OCI-LY1 (cell line): ENCODE results near the gene RPL27.
"Not testable (repeated sequence)": the region's sequence is repeated elsewhere in the genome, so short reads cannot be mapped to it uniquely, and the experiment has no call there.

ENCODE experiments used
- H2AFZ ChIP-seq: fragments of 200-600 bp; sonication (generic), shearing (Covaris generic); 2 replicates; pipeline ENCODE4 v1.6.0; 2014; ENCODE audit warnings: antibody characterized with exemption, mild to moderate bottlenecking, low read length
- H3F3A ChIP-seq: fragments of 200-600 bp; sonication (generic), shearing (Covaris generic); 2 replicates; pipeline ENCODE4 v1.6.0; 2014; ENCODE audit warnings: mild to moderate bottlenecking, antibody characterized with exemption, low read length, moderate library complexity; ENCODE audit not compliant: insufficient read depth
- H3K27ac ChIP-seq: fragments of 200-600 bp; sonication (generic); 2 replicates; pipeline ENCODE4 v1.5.1; 2014; ENCODE audit warnings: low read length, mixed run types, mild to moderate bottlenecking, low read depth; ENCODE audit not compliant: poor library complexity, severe bottlenecking
- H3K27me3 ChIP-seq: fragments of 200-600 bp; sonication (generic); 2 replicates; pipeline ENCODE4 v1.6.0; 2014; ENCODE audit warnings: antibody characterized with exemption, mild to moderate bottlenecking, low read length, moderate library complexity; ENCODE audit not compliant: insufficient read depth
- H3K36me3 ChIP-seq: fragments of 200-600 bp; sonication (generic); 2 replicates; pipeline ENCODE4 v1.6.1; 2014; ENCODE audit warnings: mild to moderate bottlenecking, antibody characterized with exemption, low read length, moderate library complexity, mixed read lengths; ENCODE audit not compliant: insufficient read depth
- H3K4me1 ChIP-seq: fragments of 200-600 bp; sonication (generic); 2 replicates; pipeline ENCODE4 v1.5.1; 2014; ENCODE audit warnings: mild to moderate bottlenecking, low read length, moderate library complexity; ENCODE audit not compliant: insufficient read depth, severe bottlenecking
- H3K4me2 ChIP-seq: fragments of 200-600 bp; sonication (generic), shearing (Covaris generic); 2 replicates; pipeline ENCODE4 v1.6.1; 2014; ENCODE audit warnings: low read length
- H3K4me3 ChIP-seq: fragments of 200-600 bp; sonication (generic); 2 replicates; pipeline ENCODE4 v1.5.1; 2014; ENCODE audit warnings: low read length, low read depth, mild to moderate bottlenecking, mixed read lengths; ENCODE audit not compliant: poor library complexity, severe bottlenecking
- H3K79me2 ChIP-seq: fragments of 200-600 bp; shearing (Covaris generic); 2 replicates; pipeline ENCODE4 v1.6.1; 2016; ENCODE audit warnings: mixed run types, low read length, mixed read lengths; ENCODE audit not compliant: insufficient read depth
- H3K9ac ChIP-seq: fragments of 200-600 bp; sonication (generic), shearing (Covaris generic); 2 replicates; pipeline ENCODE4 v1.6.1; 2014; ENCODE audit warnings: mild to moderate bottlenecking, low read length, mixed read lengths
- H3K9me2 ChIP-seq: fragments of 200-600 bp; sonication (generic), shearing (Covaris generic); 2 replicates; pipeline ENCODE4 v1.6.1; 2014; ENCODE audit warnings: low read depth, mild to moderate bottlenecking, low read length, mixed read lengths
- H3K9me3 ChIP-seq: fragments of 200-600 bp; shearing (Covaris generic); 2 replicates; pipeline ENCODE4 v1.6.1; 2014; ENCODE audit warnings: low read length, mixed read lengths
- H4K20me1 ChIP-seq: fragments of 200-600 bp; sonication (generic), shearing (Covaris generic); 2 replicates; pipeline ENCODE4 v1.6.0; 2016; ENCODE audit warnings: mild to moderate bottlenecking, low read length; ENCODE audit not compliant: insufficient read depth
- EZH2 ChIP-seq: fragments of 200-600 bp; sonication (generic), shearing (Covaris generic); IDR thresholded peaks from 2 replicates; pipeline ENCODE4 v1.8.0; 2017; ENCODE audit warnings: borderline replicate concordance, mixed run types, mild to moderate bottlenecking, antibody characterized with exemption, low read length, moderate library complexity, mixed read lengths
- TF ChIP-seq, protein P1 (sequence below): fragments of 200-600 bp; sonication (generic), shearing (Covaris generic); IDR thresholded peaks from 2 replicates; pipeline ENCODE4 v1.5.1; 2017; ENCODE audit warnings: mild to moderate bottlenecking, antibody characterized with exemption, low read length, moderate library complexity, mixed read lengths

Gene RPL27

DNA sequence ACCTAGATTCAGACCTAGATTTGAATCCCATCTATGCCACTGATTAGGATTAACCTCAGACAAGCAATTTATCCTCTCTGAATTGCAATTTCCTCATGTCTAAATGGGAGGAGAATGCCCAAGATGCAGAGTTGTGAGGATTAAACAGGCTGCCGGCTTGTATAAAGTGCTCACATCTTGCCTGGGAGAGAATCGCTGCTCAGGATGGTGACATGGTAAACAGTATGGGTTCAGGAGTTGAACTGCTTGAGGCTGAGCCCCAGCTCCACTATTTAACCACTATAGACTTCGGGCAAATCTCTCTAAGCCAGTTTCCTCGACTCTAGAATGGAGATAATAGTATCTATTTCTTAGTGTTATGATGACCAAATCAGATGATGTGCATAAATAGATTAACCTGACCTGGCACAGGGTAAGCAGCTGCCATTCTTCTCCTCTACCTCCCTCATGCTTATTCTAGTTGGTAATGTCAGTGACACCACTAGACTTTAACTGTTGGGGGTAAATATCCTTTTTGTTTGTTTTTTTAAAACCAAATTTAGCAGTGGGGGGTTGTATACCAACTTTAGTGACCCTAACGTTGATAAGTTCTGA lies 732 bp upstream of the RPL27 start:
- H3K9ac ChIP-seq, result peak overlapping the region; percentile 61
- peak overlapping the region; percentile 60 for H3K27ac ChIP-seq
- H3K79me2 ChIP-seq, result peaks cover 20% of the 10 kb centered on the region
- H3K36me3 ChIP-seq, result peaks cover 59% of the 10 kb centered on the region
- TF ChIP-seq, protein P1, sequence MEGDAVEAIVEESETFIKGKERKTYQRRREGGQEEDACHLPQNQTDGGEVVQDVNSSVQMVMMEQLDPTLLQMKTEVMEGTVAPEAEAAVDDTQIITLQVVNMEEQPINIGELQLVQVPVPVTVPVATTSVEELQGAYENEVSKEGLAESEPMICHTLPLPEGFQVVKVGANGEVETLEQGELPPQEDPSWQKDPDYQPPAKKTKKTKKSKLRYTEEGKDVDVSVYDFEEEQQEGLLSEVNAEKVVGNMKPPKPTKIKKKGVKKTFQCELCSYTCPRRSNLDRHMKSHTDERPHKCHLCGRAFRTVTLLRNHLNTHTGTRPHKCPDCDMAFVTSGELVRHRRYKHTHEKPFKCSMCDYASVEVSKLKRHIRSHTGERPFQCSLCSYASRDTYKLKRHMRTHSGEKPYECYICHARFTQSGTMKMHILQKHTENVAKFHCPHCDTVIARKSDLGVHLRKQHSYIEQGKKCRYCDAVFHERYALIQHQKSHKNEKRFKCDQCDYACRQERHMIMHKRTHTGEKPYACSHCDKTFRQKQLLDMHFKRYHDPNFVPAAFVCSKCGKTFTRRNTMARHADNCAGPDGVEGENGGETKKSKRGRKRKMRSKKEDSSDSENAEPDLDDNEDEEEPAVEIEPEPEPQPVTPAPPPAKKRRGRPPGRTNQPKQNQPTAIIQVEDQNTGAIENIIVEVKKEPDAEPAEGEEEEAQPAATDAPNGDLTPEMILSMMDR, result no peak
- no peak for TF ChIP-seq EZH2
- H3F3A ChIP-seq, result peaks cover 1% of the 10 kb centered on the region; the same call in 1 of the 2 replicates
- peaks cover 25% of the 10 kb centered on the region for H3K4me1 ChIP-seq
- no peaks in the 10 kb centered on the region for H3K9me3 ChIP-seq
- H3K4me2 ChIP-seq, result peak overlapping the region; percentile 71
- H3K4me3 ChIP-seq, result peak overlapping the region; percentile 50
- H4K20me1 ChIP-seq, result no peaks in the 10 kb centered on the region
- H3K9me2 ChIP-seq, result no peaks in the 10 kb centered on the region
- peak overlapping the region; percentile 82; the same call in 1 of the 2 replicates for H2AFZ ChIP-seq
- no peaks in the 10 kb centered on the region for H3K27me3 ChIP-seq

DNA sequence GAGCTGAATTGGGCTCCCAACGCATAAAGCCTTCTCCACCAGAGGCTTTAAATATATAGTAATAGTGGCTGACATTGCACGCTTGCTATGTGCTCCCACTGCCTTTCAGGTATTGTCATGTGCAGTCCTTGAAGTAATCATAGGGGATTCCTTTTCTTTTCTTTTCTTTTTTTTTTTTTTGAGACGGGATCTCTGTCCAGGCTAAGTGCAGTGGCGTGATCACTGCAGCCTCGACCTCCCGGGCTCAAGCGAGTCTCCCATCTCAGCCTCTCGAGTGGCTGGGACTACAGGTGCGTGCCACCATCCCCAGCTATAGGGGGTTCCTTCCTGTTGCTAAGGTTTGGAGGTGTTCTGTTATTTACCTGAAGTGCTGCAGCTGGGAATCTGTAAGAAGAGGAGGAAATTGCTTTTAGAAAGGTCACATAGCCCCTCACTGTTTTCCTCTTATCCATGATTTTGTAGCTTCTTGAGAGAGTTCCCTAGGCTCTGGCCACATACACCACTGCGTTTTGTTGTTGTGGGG lies 845 bp downstream of the RPL27 start:
- peaks cover 25% of the 10 kb centered on the region for H3K4me1 ChIP-seq
- H3K27me3 ChIP-seq, result no peaks in the 10 kb centered on the region
- no peak overlapping the region for H2AFZ ChIP-seq
- peaks cover 6% of the 10 kb centered on the region; the same call in 1 of the 2 replicates for H3F3A ChIP-seq
- H3K9ac ChIP-seq, result peak overlapping the region; percentile 97
- H3K27ac ChIP-seq, result peak overlapping the region; percentile 76
- no peaks in the 10 kb centered on the region for H4K20me1 ChIP-seq
- H3K79me2 ChIP-seq, result peaks cover 20% of the 10 kb centered on the region
- no peaks in the 10 kb centered on the region for H3K9me3 ChIP-seq
- peak overlapping the region; percentile 77 for H3K4me2 ChIP-seq
- TF ChIP-seq, protein P1, result no peak
- no peak for TF ChIP-seq EZH2
- no peaks in the 10 kb centered on the region for H3K9me2 ChIP-seq
- peaks cover 60% of the 10 kb centered on the region for H3K36me3 ChIP-seq
- H3K4me3 ChIP-seq, result peak overlapping the region; percentile 94

DNA sequence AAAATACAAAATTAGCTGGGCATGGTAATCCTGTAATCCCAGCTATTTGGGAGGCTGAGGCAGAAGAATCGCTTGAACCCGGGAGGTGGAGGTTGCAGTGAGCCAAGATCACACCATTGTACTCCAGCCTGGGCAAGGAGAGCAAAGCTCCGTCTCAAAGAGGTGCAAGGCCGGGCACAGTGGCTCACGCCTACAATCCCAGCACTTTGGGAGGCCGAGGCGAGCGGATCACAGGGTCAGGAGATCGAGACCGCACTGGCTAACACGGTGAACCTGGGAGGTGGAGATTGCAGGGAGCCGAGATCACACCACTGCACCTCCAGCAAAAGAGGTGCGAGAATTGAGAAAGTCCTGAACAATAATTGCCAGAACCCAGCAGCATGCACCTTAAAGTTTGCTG lies 2.7 kb downstream of the RPL27 start:
- H3K4me3 ChIP-seq, H2AFZ ChIP-seq, H3K4me2 ChIP-seq, H3K27ac ChIP-seq, H3K27me3 ChIP-seq, H3K9me3 ChIP-seq, H4K20me1 ChIP-seq, H3F3A ChIP-seq, H3K9ac ChIP-seq, H3K9me2 ChIP-seq: not testable (repeated sequence)
- peaks cover 63% of the 10 kb centered on the region for H3K36me3 ChIP-seq
- H3K4me1 ChIP-seq, result peaks cover 25% of the 10 kb centered on the region
- H3K79me2 ChIP-seq, result peaks cover 20% of the 10 kb centered on the region
